IMR-90 (cell line): Measurements from ENCODE around the gene CTDSPL. TPM values are rescaled to one million over a fixed set of nuclear protein-coding genes. Genes with fewer than 3 reads are reported as not detected.

ENCODE experiments used
- ATAC-seq: fragments of 200-7000 bp; cut with Tn5 transposase; 2 replicates; pipeline ENCODE4 v1.9.1; 2020; ENCODE audit warnings: low read depth, mild to moderate bottlenecking, moderate library complexity
- BruUV-seq: library from RNA; stranded (reverse); fragments of 400-500 nt; replicated peaks from 2 replicates; lab custom pipeline; 2021; lab: Mats Ljungman, UMichigan
- CTCF ChIA-PET: fragments of 300-600 bp; formaldehyde crosslinking; extraction: SDS; loops from one replicate; lab custom pipeline; 2021; ENCODE audit warnings: antibody characterized with exemption; lab: Yijun Ruan, JAX
- POLR2A ChIA-PET: fragments of 300-600 bp; sonication (Branson Sonifier 250); formaldehyde crosslinking; loops from one replicate; lab custom pipeline; 2022; ENCODE audit warnings: antibody characterized with exemption; ENCODE audit not compliant: unreplicated experiment; lab: Charles Lee
- DNase-seq: peaks from one replicate; pipeline ENCODE4 v3.0.0; 2013
- H2AFZ ChIP-seq: replicated peaks from 2 replicates; pipeline ENCODE3; 2013; ENCODE audit warnings: low read length, mild to moderate bottlenecking; ENCODE audit not compliant: poor library complexity
- H2AK5ac ChIP-seq: 2 replicates; pipeline ENCODE4 v1.6.1; 2013; ENCODE audit warnings: low read depth, low read length, inconsistent platforms
- H2AK9ac ChIP-seq: replicated peaks from 2 replicates; pipeline ENCODE3; 2013; ENCODE audit warnings: mild to moderate bottlenecking, low read depth, low read length, moderate library complexity; ENCODE audit not compliant: poor library complexity
- H2BK120ac ChIP-seq: 2 replicates; pipeline ENCODE4 v1.6.1; 2013; ENCODE audit warnings: low read depth, low read length, inconsistent platforms
- H2BK15ac ChIP-seq: 3 replicates; pipeline ENCODE4 v1.6.1; 2013; ENCODE audit warnings: low read depth, low read length, inconsistent platforms
- H2BK20ac ChIP-seq: 2 replicates; pipeline ENCODE4 v1.6.1; 2013; ENCODE audit warnings: low read depth, mild to moderate bottlenecking, inconsistent platforms, low read length, moderate library complexity
- H2BK5ac ChIP-seq: 2 replicates; pipeline ENCODE4 v1.6.1; 2013; ENCODE audit warnings: mild to moderate bottlenecking, low read depth, low read length, inconsistent platforms; ENCODE audit not compliant: poor library complexity, severe bottlenecking
- H3K14ac ChIP-seq: replicated peaks from 2 replicates; pipeline ENCODE4 v1.6.1; 2013; ENCODE audit warnings: low read depth, low read length, inconsistent platforms
- H3K18ac ChIP-seq: 2 replicates; pipeline ENCODE4 v1.6.1; 2013; ENCODE audit warnings: low read depth, low read length, control low read depth
- H3K23ac ChIP-seq: 2 replicates; pipeline ENCODE4 v1.6.1; 2013; ENCODE audit warnings: low read depth, low read length, inconsistent platforms
- H3K27ac ChIP-seq: 2 replicates; pipeline ENCODE4 v1.5.1; 2013; ENCODE audit warnings: mild to moderate bottlenecking, control low read depth, low read length; ENCODE audit not compliant: insufficient read depth
- H3K27me3 ChIP-seq: 2 replicates; pipeline ENCODE4 v1.6.1; 2013; ENCODE audit warnings: low read length; ENCODE audit not compliant: control insufficient read depth, insufficient read depth
- H3K36me3 ChIP-seq: 2 replicates; pipeline ENCODE4 v1.6.1; 2013; ENCODE audit warnings: low read length, mixed read lengths; ENCODE audit not compliant: control insufficient read depth, insufficient read depth
- H3K4ac ChIP-seq: 2 replicates; pipeline ENCODE4 v1.6.1; 2013; ENCODE audit warnings: low read depth, low read length, inconsistent platforms
- H3K4me1 ChIP-seq: 2 replicates; pipeline ENCODE4 v1.6.1; 2013; ENCODE audit warnings: low read length, mixed read lengths; ENCODE audit not compliant: control insufficient read depth, insufficient read depth
- H3K4me2 ChIP-seq: 2 replicates; pipeline ENCODE4 v1.6.1; 2013; ENCODE audit warnings: low read depth, mild to moderate bottlenecking, control low read depth, low read length, moderate library complexity
- H3K4me3 ChIP-seq: 2 replicates; pipeline ENCODE4 v1.5.1; 2013; ENCODE audit warnings: low read depth, mild to moderate bottlenecking, control low read depth, low read length, moderate library complexity; ENCODE audit not compliant: insufficient read depth
- H3K56ac ChIP-seq: 2 replicates; pipeline ENCODE4 v1.6.1; 2013; ENCODE audit warnings: low read length, inconsistent platforms; ENCODE audit not compliant: insufficient read depth; ENCODE audit errors: extremely low read depth
- H3K79me1 ChIP-seq, 2 experiments: 2 replicates each; pipeline ENCODE4 v1.6.1; 2013; ENCODE audit warnings: low read length in 2 of 2, inconsistent platforms in 1 of 2, low read depth in 1 of 2
- H3K9ac ChIP-seq: 2 replicates; pipeline ENCODE4 v1.6.1; 2013; ENCODE audit warnings: low read depth, low read length, control low read depth
- H3K9me1 ChIP-seq: 2 replicates; pipeline ENCODE4 v1.6.1; 2013; ENCODE audit warnings: low read length, inconsistent platforms; ENCODE audit not compliant: insufficient read depth
- H3K9me3 ChIP-seq: 2 replicates; pipeline ENCODE4 v1.6.1; 2013; ENCODE audit warnings: low read length; ENCODE audit not compliant: control insufficient read depth, insufficient read depth
- H4K20me1 ChIP-seq: 2 replicates; pipeline ENCODE4 v1.6.1; 2013; ENCODE audit warnings: low read length, inconsistent platforms; ENCODE audit not compliant: insufficient read depth
- H4K5ac ChIP-seq: 2 replicates; pipeline ENCODE4 v1.6.1; 2013; ENCODE audit warnings: mild to moderate bottlenecking, low read depth, low read length, control low read depth
- H4K8ac ChIP-seq, 2 experiments: 2 replicates each; pipeline ENCODE4 v1.6.1; 2013; ENCODE audit warnings: low read depth in 2 of 2, low read length in 2 of 2, control low read depth in 1 of 2, inconsistent platforms in 1 of 2
- H4K91ac ChIP-seq: 2 replicates; pipeline ENCODE4 v1.6.1; 2013; ENCODE audit warnings: low read depth, low read length, inconsistent platforms; ENCODE audit not compliant: insufficient read depth
- BHLHE40 ChIP-seq: fragments of 150-350 bp; IDR thresholded peaks from 2 replicates; pipeline ENCODE4 v1.6.1; 2016; ENCODE audit warnings: mild to moderate bottlenecking, low read depth, low read length
- CEBPB ChIP-seq: IDR thresholded peaks from 2 replicates; pipeline ENCODE4 v1.6.1; 2012; ENCODE audit warnings: low read depth, low read length, improper control_type of control experiment
- CHD1 ChIP-seq: IDR thresholded peaks from 2 replicates; pipeline ENCODE4 v1.6.1; 2012; ENCODE audit warnings: low read depth, low read length, improper control_type of control experiment
- CTCF ChIP-seq: conservative IDR thresholded peaks from 2 replicates; pipeline ENCODE4 v1.5.1; 2012; ENCODE audit warnings: mild to moderate bottlenecking, low read depth, low read length, improper control_type of control experiment
- FOS ChIP-seq: fragments of 150-350 bp; IDR thresholded peaks from 2 replicates; pipeline ENCODE4 v1.6.1; 2016; ENCODE audit warnings: low read depth, low read length
- MAFK ChIP-seq: IDR thresholded peaks from 2 replicates; pipeline ENCODE4 v1.6.1; 2012; ENCODE audit warnings: low read depth, low read length, improper control_type of control experiment
- MAZ ChIP-seq: IDR thresholded peaks from 2 replicates; pipeline ENCODE4 v1.6.1; 2012; ENCODE audit warnings: low read depth, mild to moderate bottlenecking, low read length, improper control_type of control experiment, moderate library complexity, borderline replicate concordance
- MXI1 ChIP-seq: IDR thresholded peaks from 2 replicates; pipeline ENCODE4 v1.6.1; 2012; ENCODE audit warnings: low read depth, mild to moderate bottlenecking, low read length, moderate library complexity, borderline replicate concordance
- POLR2A ChIP-seq: IDR thresholded peaks from 2 replicates; pipeline ENCODE4 v1.6.1; 2012; ENCODE audit warnings: mild to moderate bottlenecking, low read depth, low read length
- RAD21 ChIP-seq: IDR thresholded peaks from 2 replicates; pipeline ENCODE4 v1.6.1; 2012; ENCODE audit warnings: low read length, improper control_type of control experiment
- RCOR1 ChIP-seq: IDR thresholded peaks from 2 replicates; pipeline ENCODE4 v1.6.1; 2012; ENCODE audit warnings: mild to moderate bottlenecking, low read length, improper control_type of control experiment; ENCODE audit not compliant: insufficient replicate concordance
- RFX5 ChIP-seq: IDR thresholded peaks from 2 replicates; pipeline ENCODE4 v1.8.0; 2012; ENCODE audit warnings: low read depth, mild to moderate bottlenecking, low read length, moderate library complexity
- SMC3 ChIP-seq: fragments of 150-350 bp; IDR thresholded peaks from 2 replicates; pipeline ENCODE4 v1.6.1; 2016; ENCODE audit warnings: low read depth, mild to moderate bottlenecking, antibody characterized with exemption, low read length, moderate library complexity
- USF2 ChIP-seq: fragments of 150-350 bp; IDR thresholded peaks from 2 replicates; pipeline ENCODE4 v1.6.1; 2017; ENCODE audit warnings: mild to moderate bottlenecking, antibody characterized with exemption, low read length, low read depth
- WGBS, 2 experiments: methylation state at CpG; one replicate each; pipeline versions ENCODE4 v1.1.5 to v1.1.7; 2013; ENCODE audit warnings: missing lambda C conversion rate in 2 of 2; ENCODE audit not compliant: insufficient read length in 1 of 2; ENCODE audit errors: extremely low coverage in 2 of 2; 5-methylcytosine and 5-hydroxymethylcytosine counted together
- dilution Hi-C: fragments of 300-500 bp; cut with HindIII; formaldehyde crosslinking; loops from one replicate; pipeline ENCODE4 v1.14.3; 2018; ENCODE audit warnings: low sequenced_read_pairs; ENCODE audit not compliant: unreplicated experiment
- in situ Hi-C: fragments of 300-500 bp; cut with MboI; formaldehyde crosslinking; loops from 3 replicates; pipeline ENCODE4 v1.14.3; 2019; ENCODE audit warnings: low sequenced_read_pairs, inconsistent platforms, mixed read lengths
- intact Hi-C: fragments of 100-400 bp; cut with micrococcal nuclease; formaldehyde crosslinking; loops from 2 replicates; pipeline ENCODE4 v1.10.0; 2022
- polyA plus RNA-seq, 3 experiments: library from polyadenylated mRNA; depleted of rRNA; stranded (reverse); fragments of >200 nt; gene quantifications; 2 replicates each; pipeline ENCODE4 v1.2.3, GENCODE V29; 2012; ENCODE audit warnings: low replicate concordance in 1 of 3
- total RNA-seq: library from RNA; depleted of rRNA; stranded (reverse); fragments of >200 nt; gene quantifications from 2 replicates; pipeline ENCODE4 v1.2.3, GENCODE V29; 2012

CTDSPL gene
- total and polyA plus RNA-seq, 2 of the 4 experiments (the other 2 are of a cell fraction), result 24.5 to 29.0 TPM

GRCh38 chr3:38018296-38019266 lies 156.9 kb downstream of the CTDSPL start:
- Histone ChIP-seq H2AK9ac (no peak overlapping the region), H3K9ac (no peak overlapping the region), H3K14ac (no peak overlapping the region), H3K79me1 (peaks cover 0 to 12% of the 10 kb centered on the region in 2 experiments; a peak in 3 of 4 replicates), H3K18ac (no peak overlapping the region), H3K27me3 (no peaks in the 10 kb centered on the region), H3K4me2 (no peak overlapping the region), H2BK15ac (no peak overlapping the region), H4K5ac (no peak overlapping the region), H2BK5ac (no peak overlapping the region), H3K4ac (no peak overlapping the region), H4K8ac (no peak overlapping the region), H3K23ac (no peak overlapping the region), H2BK20ac (no peak overlapping the region), H3K4me3 (no peak overlapping the region), H4K91ac (no peak overlapping the region), H4K20me1 (no peaks in the 10 kb centered on the region; the same call in 1 of the 2 replicates), H3K56ac (no peak overlapping the region), H3K9me1 (peaks cover 10% of the 10 kb centered on the region), H2AK5ac (no peak overlapping the region), H2BK120ac (no peak overlapping the region), H2AFZ (no peak overlapping the region), H3K27ac (no peak overlapping the region), H3K36me3 (peaks cover 26% of the 10 kb centered on the region), H3K9me3 (peaks cover 4% of the 10 kb centered on the region; the same call in 1 of the 2 replicates), H3K4me1 (peaks cover under 1% of the 10 kb centered on the region; the same call in 1 of the 2 replicates)
- ATAC-seq, result no peak
- intact Hi-C loops (no loop called here), dilution Hi-C loops (no loop called here), in situ Hi-C loops (no loop called here)
- POLR2A ChIA-PET, result no interaction called here
- no peak for TF ChIP-seq USF2
- no peak for TF ChIP-seq RAD21
- no peak for TF ChIP-seq BHLHE40
- no peak for TF ChIP-seq CTCF
- no peak for TF ChIP-seq RCOR1
- no peak for TF ChIP-seq RFX5
- no peak for TF ChIP-seq MAZ
- no peak for TF ChIP-seq MXI1
- TF ChIP-seq POLR2A, result no peak
- TF ChIP-seq MAFK, result no peak
- TF ChIP-seq FOS, result no peak
- no peak for TF ChIP-seq CEBPB
- TF ChIP-seq CHD1, result no peak
- no peak for TF ChIP-seq SMC3
- CTCF ChIA-PET, result no interaction called here
- DNase-seq, result no peak
- 82% methylated on average over 4 of the region's 13 CpGs; no CpG with 5 or more reads in 1 of the 2 experiments for WGBS, 2 experiments
- BruUV-seq, result no TSS peak
